GM12878 (cell line): ENCODE data around the gene RAB35.

ENCODE experiments used
- CREB1 ChIP-seq: IDR thresholded peaks from 2 replicates; pipeline ENCODE4 v1.6.1; 2012; ENCODE audit warnings: low read depth, mild to moderate bottlenecking, inconsistent platforms
- CTCF ChIP-seq, 3 experiments: IDR thresholded peaks in 2 of 3; conservative IDR thresholded peaks in 1 of 3; 2 replicates each; pipeline ENCODE4 v1.5.1; 2011; ENCODE audit warnings: low read depth in 3 of 3, low read length in 3 of 3, mild to moderate bottlenecking in 3 of 3, control low read depth in 2 of 3, moderate library complexity in 2 of 3, inconsistent platforms in 1 of 3, mixed read lengths in 1 of 3; ENCODE audit not compliant: control insufficient read depth in 2 of 3, insufficient read depth in 1 of 3; ENCODE audit errors: extremely low read depth in 1 of 3
- EZH2 ChIP-seq: IDR thresholded peaks from 2 replicates; pipeline ENCODE4 v1.6.1; 2012; ENCODE audit warnings: low read depth, mild to moderate bottlenecking, control low read depth, inconsistent platforms, low read length, borderline replicate concordance; ENCODE audit not compliant: control insufficient read depth
- GABPA ChIP-seq: IDR thresholded peaks from 2 replicates; pipeline ENCODE4 v1.6.1; 2014; ENCODE audit warnings: antibody characterized with exemption, low read depth, mild to moderate bottlenecking, inconsistent platforms
- HDAC6 ChIP-seq: fragments of 200-600 bp; sonication (generic); IDR thresholded peaks from one replicate; pipeline ENCODE4 v1.8.0; 2017; ENCODE audit warnings: antibody characterized with exemption; ENCODE audit not compliant: unreplicated experiment
- JUNB ChIP-seq: IDR thresholded peaks from 2 replicates; pipeline ENCODE4 v1.6.1; 2016; ENCODE audit warnings: antibody characterized with exemption, mild to moderate bottlenecking
- MAX ChIP-seq: IDR thresholded peaks from 2 replicates; pipeline ENCODE4 v1.6.1; 2012; ENCODE audit warnings: low read depth, low read length, improper control_type of control experiment
- POLR2A ChIP-seq: IDR thresholded peaks from 2 replicates; pipeline ENCODE4 v1.6.1; 2011; ENCODE audit warnings: low read depth, mild to moderate bottlenecking, low read length
- POLR2AphosphoS5 ChIP-seq: IDR thresholded peaks from 2 replicates; pipeline ENCODE4 v1.6.1; 2011; ENCODE audit warnings: mild to moderate bottlenecking, low read length, inconsistent platforms
- REST ChIP-seq: IDR thresholded peaks from 2 replicates; pipeline ENCODE4 v1.6.1; 2012; ENCODE audit warnings: mild to moderate bottlenecking, low read depth, low read length
- SIN3A ChIP-seq: IDR thresholded peaks from 2 replicates; pipeline ENCODE4 v1.6.1; 2012; ENCODE audit warnings: low read depth, low read length, improper control_type of control experiment
- SMC3 ChIP-seq: IDR thresholded peaks from 2 replicates; pipeline ENCODE4 v1.6.1; 2011; ENCODE audit warnings: low read length, improper control_type of control experiment, borderline replicate concordance
- ZNF384 ChIP-seq: IDR thresholded peaks from 2 replicates; pipeline ENCODE4 v1.6.1; 2012; ENCODE audit warnings: low read depth, mild to moderate bottlenecking, low read length, improper control_type of control experiment, borderline replicate concordance

GRCh38 chr12:120060196-120060595, 56.4 kb downstream of the RAB35 start:
- TF ChIP-seq SMC3 = no peak
- no peak for TF ChIP-seq POLR2AphosphoS5
- no peak for TF ChIP-seq EZH2
- TF ChIP-seq JUNB = no peak
- TF ChIP-seq POLR2A = no peak
- TF ChIP-seq CREB1 = no peak
- TF ChIP-seq ZNF384 = no peak
- no peak for TF ChIP-seq CTCF (IDR thresholded peaks at IDR 0.05 in 2 of 3, conservative IDR thresholded peaks at IDR 0.05 in 1 of 3; ENCODE audit: control insufficient read depth in 2 of 3, extremely low read depth in 1 of 3, insufficient read depth in 1 of 3, low read depth in 3 of 3, low read length in 3 of 3)
- no peak for TF ChIP-seq HDAC6
- TF ChIP-seq GABPA = no peak
- no peak for TF ChIP-seq SIN3A
- no peak for TF ChIP-seq MAX
- TF ChIP-seq REST = no peak
